Lower leg skin (tissue), 3 donors: ENCODE data around the gene MBLAC2.

Source experiments
- POLR2A ChIP-seq, 2 donors: fragments of 450-650 bp; IDR thresholded peaks; one replicate each; pipeline ENCODE4 v1.6.1; 2016 to 2017; ENCODE audit warnings: antibody characterized with exemption in 2 of 2, mild to moderate bottlenecking in 1 of 2, moderate library complexity in 1 of 2
- TF ChIP-seq, protein P1 (sequence below), 3 donors: fragments of 450-650 bp; IDR thresholded peaks; one replicate each; pipeline ENCODE4 v1.5.1; 2016; ENCODE audit warnings: antibody characterized with exemption in 3 of 3, mild to moderate bottlenecking in 3 of 3, moderate library complexity in 2 of 3

DNA sequence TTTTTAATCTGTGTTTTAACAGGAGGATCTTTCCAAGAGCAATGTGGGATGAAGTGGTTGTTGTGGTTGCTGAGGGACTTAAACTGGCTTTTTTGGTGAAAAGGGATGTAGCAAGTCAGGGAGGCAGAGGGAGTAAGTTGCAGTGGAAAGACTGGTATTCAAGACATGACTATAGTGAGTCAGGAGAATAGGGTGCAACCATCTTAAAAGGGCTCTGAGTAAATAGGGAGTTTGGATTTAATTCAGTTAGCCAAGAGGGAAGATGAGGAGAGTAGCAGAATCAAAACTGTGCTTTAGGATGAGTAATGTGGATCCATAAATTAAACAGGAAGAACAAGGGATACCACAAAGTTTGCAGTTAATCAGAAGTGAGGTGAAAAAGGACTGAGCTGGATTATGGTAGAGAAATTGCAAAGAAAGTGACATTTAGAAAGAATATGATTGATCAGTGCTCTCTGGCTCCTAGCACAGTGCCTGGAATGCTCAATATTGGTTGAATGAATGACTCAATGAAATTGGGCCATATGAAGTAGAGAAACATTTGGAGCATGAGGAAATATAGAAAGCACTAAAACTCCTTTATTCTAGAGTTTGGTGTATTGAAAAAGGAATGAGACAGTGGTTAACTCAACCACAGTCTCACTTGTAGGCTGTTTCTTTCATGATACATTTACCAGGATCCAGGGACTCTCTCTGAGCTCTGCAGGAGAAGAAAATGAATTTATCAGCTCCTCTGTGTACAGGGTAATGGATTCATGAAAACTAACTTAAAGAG is 5.2 kb upstream of the MBLAC2 start:
- TF ChIP-seq, protein P1, sequence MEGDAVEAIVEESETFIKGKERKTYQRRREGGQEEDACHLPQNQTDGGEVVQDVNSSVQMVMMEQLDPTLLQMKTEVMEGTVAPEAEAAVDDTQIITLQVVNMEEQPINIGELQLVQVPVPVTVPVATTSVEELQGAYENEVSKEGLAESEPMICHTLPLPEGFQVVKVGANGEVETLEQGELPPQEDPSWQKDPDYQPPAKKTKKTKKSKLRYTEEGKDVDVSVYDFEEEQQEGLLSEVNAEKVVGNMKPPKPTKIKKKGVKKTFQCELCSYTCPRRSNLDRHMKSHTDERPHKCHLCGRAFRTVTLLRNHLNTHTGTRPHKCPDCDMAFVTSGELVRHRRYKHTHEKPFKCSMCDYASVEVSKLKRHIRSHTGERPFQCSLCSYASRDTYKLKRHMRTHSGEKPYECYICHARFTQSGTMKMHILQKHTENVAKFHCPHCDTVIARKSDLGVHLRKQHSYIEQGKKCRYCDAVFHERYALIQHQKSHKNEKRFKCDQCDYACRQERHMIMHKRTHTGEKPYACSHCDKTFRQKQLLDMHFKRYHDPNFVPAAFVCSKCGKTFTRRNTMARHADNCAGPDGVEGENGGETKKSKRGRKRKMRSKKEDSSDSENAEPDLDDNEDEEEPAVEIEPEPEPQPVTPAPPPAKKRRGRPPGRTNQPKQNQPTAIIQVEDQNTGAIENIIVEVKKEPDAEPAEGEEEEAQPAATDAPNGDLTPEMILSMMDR (IDR thresholded peaks at IDR 0.05): no peak
- no peak for TF ChIP-seq POLR2A (IDR thresholded peaks at IDR 0.05)
